ENCODE measurements around the gene SETD5.

Gene SETD5

DNA sequence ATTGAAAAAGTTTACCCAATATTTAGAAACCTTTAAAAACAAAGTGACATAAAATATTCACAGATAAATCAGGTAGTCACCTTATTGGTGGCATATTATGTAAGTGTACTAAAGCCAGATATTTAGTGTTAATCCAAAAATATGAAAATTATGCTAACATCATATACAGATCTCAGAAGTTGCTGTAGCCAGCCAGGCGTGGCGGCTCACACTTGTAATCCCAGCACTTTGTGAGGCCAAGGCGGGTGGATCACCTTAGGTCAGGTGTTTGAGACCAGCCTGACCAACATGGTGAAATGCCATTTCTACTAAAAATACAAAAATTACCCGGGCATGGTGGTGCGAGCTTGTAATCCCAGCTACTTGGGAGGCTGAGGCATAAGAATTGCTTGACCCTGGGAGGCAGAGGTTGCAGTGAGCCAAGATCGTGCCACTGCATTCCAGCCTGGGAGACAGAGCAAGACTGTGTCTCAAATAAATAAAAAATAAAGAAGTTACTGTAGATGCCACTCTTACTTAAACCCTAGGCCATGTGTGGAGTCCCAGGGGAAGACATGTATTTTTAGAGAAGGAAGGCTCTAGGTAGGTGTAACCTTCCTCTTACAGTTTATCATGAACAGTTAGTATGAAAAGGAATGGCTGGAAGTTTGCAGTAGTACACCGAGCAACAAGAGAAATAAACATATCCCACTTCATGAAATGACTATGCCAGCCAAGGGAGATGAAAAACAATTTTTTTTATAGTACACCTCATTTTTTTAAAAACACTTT is 9.6 kb downstream of the SETD5 start:
- DNase-seq: no peak
- Mint-ChIP-seq H3K27me3 (ENCODE audit: low read depth, poor library complexity) (no peaks in the 10 kb centered on the region), H3K36me3 (ENCODE audit: low read depth) (peaks cover 64% of the 10 kb centered on the region), H3K4me3 (no peak overlapping the region), H3K9me3 (peaks cover 56% of the 10 kb centered on the region), H3K4me1 (peaks cover 35% of the 10 kb centered on the region), H3K27ac (no peak overlapping the region)
- TF ChIP-seq, protein P1, sequence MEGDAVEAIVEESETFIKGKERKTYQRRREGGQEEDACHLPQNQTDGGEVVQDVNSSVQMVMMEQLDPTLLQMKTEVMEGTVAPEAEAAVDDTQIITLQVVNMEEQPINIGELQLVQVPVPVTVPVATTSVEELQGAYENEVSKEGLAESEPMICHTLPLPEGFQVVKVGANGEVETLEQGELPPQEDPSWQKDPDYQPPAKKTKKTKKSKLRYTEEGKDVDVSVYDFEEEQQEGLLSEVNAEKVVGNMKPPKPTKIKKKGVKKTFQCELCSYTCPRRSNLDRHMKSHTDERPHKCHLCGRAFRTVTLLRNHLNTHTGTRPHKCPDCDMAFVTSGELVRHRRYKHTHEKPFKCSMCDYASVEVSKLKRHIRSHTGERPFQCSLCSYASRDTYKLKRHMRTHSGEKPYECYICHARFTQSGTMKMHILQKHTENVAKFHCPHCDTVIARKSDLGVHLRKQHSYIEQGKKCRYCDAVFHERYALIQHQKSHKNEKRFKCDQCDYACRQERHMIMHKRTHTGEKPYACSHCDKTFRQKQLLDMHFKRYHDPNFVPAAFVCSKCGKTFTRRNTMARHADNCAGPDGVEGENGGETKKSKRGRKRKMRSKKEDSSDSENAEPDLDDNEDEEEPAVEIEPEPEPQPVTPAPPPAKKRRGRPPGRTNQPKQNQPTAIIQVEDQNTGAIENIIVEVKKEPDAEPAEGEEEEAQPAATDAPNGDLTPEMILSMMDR (IDR thresholded peaks at IDR 0.05): no peak

DNA sequence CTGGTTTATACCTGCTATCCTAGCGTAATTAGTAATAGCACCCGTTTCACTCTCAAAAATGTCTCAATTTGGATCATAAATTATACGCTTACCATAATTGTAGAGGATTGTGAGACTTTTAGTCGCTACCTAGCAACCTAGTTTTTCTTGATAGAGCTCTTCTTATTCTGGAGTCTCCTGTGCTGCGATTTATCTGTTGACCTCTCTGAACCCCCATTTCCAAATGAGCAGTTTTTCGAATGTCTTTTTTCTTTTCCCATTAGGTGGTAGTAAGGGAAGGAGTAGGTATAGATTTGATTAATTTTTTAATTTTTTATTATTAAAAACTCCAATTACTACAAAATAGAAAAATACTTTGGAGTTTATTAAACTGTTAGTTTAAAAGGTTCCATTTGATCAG is 10.6 kb downstream of the SETD5 start:
- TF ChIP-seq, protein P1 (IDR thresholded peaks at IDR 0.05): no peak
- Mint-ChIP-seq H3K36me3 (ENCODE audit: low read depth) (peaks cover 72% of the 10 kb centered on the region), H3K4me1 (peaks cover 25% of the 10 kb centered on the region), H3K4me3 (no peak overlapping the region), H3K27ac (no peak overlapping the region), H3K27me3 (ENCODE audit: low read depth, poor library complexity) (no peaks in the 10 kb centered on the region), H3K9me3 (peaks cover 57% of the 10 kb centered on the region)
- DNase-seq: no peak

DNA sequence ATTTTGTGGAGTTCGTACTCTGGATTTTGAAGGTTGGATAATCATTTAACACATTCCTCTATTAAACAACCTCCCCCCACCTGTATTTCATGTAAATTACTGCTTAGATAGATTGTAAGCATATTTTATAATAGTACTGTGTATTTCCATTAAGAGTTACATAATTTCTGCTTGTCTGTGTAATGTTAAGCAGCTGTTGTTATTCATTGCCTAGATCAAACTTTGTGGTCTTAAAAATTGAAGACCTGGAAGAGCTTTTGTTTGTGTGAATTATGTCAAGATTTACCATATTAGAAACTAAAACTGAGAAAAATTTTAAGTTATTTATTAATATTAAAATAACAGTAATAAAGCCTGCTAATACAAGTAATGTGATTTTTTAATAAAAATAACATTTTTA is 11.1 kb downstream of the SETD5 start:
- no peak for DNase-seq
- H3K4me1 Mint-ChIP-seq: peaks cover 20% of the 10 kb centered on the region
- peaks cover 77% of the 10 kb centered on the region for H3K36me3 Mint-ChIP-seq (ENCODE audit: low read depth)
- H3K9me3 Mint-ChIP-seq: peaks cover 57% of the 10 kb centered on the region
- H3K4me3 Mint-ChIP-seq: no peak overlapping the region
- no peaks in the 10 kb centered on the region for H3K27me3 Mint-ChIP-seq (ENCODE audit: low read depth, poor library complexity)
- TF ChIP-seq, protein P1 (IDR thresholded peaks at IDR 0.05): no peak
- H3K27ac Mint-ChIP-seq: no peak overlapping the region

DNA sequence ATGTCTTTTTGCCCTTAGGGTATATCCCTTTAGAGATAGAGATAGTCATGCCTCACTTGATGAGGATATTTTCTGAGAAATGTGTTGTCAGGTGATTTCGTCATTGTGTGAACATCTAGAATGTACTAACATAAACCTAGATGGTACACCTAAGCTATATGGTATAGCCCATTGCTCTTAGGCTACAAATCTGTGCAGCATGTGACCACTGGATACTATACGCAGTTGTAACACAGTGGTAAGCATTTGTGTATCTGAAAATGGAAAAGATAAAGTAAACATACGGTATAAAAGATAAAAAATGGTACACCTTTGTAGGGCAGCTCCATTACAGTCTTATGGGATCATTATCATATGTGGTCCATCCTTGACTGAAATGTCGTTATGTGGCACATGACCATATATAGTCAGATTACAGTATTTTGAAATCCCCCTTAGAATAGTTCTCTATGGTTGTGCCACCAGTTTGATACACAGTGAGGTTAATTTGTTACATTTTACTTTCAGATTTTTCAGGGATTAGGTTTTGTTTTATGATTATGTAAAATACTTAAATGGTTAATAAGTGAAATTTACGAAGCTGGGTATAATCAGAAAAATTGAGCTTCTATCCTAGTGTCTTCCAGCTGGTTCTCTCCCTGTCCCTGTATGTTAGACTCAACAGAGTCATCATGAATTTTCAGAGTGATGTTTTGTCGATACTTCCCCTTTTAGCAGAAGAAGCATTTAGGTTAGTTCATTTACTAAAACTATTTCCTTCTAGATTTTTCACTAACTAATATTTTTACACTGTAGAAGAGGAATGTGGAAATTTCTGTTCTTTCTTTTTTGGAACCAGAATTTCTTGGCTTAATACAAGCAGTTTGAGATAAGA is 12.8 kb downstream of the SETD5 start:
- no peak overlapping the region for H3K4me3 Mint-ChIP-seq
- TF ChIP-seq, protein P1 (IDR thresholded peaks at IDR 0.05): no peak
- no peak overlapping the region for H3K27ac Mint-ChIP-seq
- peaks cover 5% of the 10 kb centered on the region for H3K4me1 Mint-ChIP-seq
- H3K36me3 Mint-ChIP-seq (ENCODE audit: low read depth): peaks cover 81% of the 10 kb centered on the region
- peaks cover 57% of the 10 kb centered on the region for H3K9me3 Mint-ChIP-seq
- no peak for DNase-seq
- H3K27me3 Mint-ChIP-seq (ENCODE audit: low read depth, poor library complexity): no peaks in the 10 kb centered on the region

DNA sequence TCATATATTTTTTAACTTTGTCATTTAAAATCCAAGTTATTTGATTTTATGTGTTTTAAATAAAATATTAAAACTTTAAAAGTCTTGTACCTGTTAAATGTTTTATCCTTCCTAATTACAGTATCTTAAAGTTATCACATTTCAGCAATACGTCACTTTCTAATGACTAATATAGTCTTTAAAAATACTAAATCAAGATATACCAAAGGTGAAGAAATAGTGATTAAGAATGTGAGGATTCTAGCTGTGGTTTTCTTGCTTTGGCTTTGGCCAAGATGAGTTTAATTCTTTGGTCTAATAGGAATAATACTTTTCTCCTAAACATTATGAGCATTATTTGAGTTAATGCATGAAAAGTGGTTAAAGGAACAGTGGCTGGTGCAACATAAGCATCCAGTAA is 13.9 kb downstream of the SETD5 start:
- no peak overlapping the region for H3K4me3 Mint-ChIP-seq
- H3K27me3 Mint-ChIP-seq (ENCODE audit: low read depth, poor library complexity): no peaks in the 10 kb centered on the region
- H3K27ac Mint-ChIP-seq: no peak overlapping the region
- peaks cover 53% of the 10 kb centered on the region for H3K9me3 Mint-ChIP-seq
- H3K36me3 Mint-ChIP-seq (ENCODE audit: low read depth): peaks cover 78% of the 10 kb centered on the region
- DNase-seq: no peak
- TF ChIP-seq, protein P1 (IDR thresholded peaks at IDR 0.05): no peak
- H3K4me1 Mint-ChIP-seq: no peaks in the 10 kb centered on the region

Data from nephron progenitor cell (in vitro differentiated cells).